ENCODE measurements around the gene DAB1. TPM values are rescaled to one million over a fixed set of nuclear protein-coding genes. Genes with fewer than 3 reads are reported as not detected.

DAB1 gene
- total and polyA plus RNA-seq, 2 of the 8 experiments (the other 6 are each of a cell fraction or from before 2014, with no cell fraction given), result 4.4 to 11.8 TPM

DNA sequence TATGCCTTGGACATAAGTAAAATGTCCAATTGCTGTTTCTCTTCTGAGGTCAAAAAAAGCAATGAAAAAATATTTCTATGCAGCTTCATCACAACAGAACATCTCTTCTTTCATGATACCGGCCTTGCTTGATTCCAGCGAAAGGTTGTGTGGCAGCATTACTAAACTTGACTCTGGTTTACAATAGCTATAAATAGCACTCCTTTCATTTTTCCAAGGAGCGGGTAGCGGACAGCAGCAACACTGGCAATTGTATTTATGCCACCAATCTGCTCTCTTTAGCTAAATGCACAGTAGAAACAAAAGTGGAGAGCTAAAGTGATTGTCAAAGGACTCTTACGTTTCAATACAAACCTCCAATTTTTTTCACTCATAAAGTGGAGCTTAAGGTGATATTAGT lies 7.5 kb upstream of the DAB1 start (continued):
- TF ChIP-seq JUN (IDR thresholded peaks at IDR 0.05; ENCODE audit: low read depth, low read length) (no peak), CBX8 (IDR thresholded peaks at IDR 0.05; ENCODE audit: borderline replicate concordance, low read depth, low read length) (no peak), ZNF274 (IDR thresholded peaks at IDR 0.05; ENCODE audit: borderline replicate concordance, extremely low read depth, low read length) (no peak), TCF12 (IDR thresholded peaks at IDR 0.05; ENCODE audit: low read depth, low read length) (no peak)

Measured in H1 (cell line).